Measurements from ENCODE around the gene IVNS1ABP. TPM values are rescaled to one million over a fixed set of nuclear protein-coding genes. Genes with fewer than 3 reads are reported as not detected.
"Not testable (repeated sequence)": the region's sequence is repeated elsewhere in the genome, so short reads cannot be mapped to it uniquely, and the experiment has no call there.

IVNS1ABP gene
- total and polyA plus RNA-seq, 5 donors from 2014 or later = 66.9 to 373 (median 81.3) TPM

- not testable (repeated sequence) for H3K36me3 Mint-ChIP-seq; H3K27ac Mint-ChIP-seq; H3K9me3 Mint-ChIP-seq; H3K4me3 Mint-ChIP-seq; ATAC-seq (ENCODE audit: low read depth in 2 of 2); H3K27me3 Mint-ChIP-seq; DNase-seq; H3K4me1 ChIP-seq (ENCODE audit: control insufficient read depth, insufficient read depth, low read length, poor library complexity, severe bottlenecking); H3K9me3 ChIP-seq (ENCODE audit: control insufficient read depth in 2 of 2, low read length in 2 of 2); H3K4me3 ChIP-seq (ENCODE audit: low read depth, low read length); H3K27me3 ChIP-seq (ENCODE audit: control insufficient read depth, insufficient read depth, low read length); H3K36me3 ChIP-seq (ENCODE audit: control insufficient read depth, insufficient read depth, low read length); H3K27ac ChIP-seq (ENCODE audit: insufficient read depth, low read length, poor library complexity, severe bottlenecking)
- H3K4me1 Mint-ChIP-seq = peaks cover 9 to 37% (median 12%) of the 10 kb centered on the region in 4 donors
These were observed 65.1 kb downstream of the IVNS1ABP start for GRCh38 chr1:185251928-185252327.

DNA sequence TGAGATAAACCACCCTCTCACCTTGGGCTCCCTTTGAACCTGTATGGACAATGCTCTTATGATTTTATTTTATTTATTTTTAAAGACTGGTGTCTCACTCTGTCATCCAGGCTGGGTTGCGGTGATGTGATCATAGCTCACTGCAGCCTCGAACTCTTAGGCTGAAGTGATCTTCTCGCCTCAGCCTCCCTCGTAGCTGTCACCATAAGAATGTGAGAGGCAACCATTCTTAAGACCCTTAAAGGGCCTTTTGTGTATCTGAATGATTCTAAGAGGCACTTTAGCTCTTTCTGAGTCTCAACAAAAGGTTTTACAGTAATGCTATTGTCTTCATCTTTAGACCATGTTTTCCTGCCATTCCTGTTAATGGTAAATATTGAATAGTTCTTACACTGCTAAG lies 67.0 kb downstream of the IVNS1ABP start:
- H3K4me3 Mint-ChIP-seq = peak overlapping the region in 1 of 4 donors; percentile 15
- Histone ChIP-seq H3K4me1 (ENCODE audit: control insufficient read depth, insufficient read depth, low read length, poor library complexity, severe bottlenecking) (no peaks in the 10 kb centered on the region), H3K27ac (ENCODE audit: insufficient read depth, low read length, poor library complexity, severe bottlenecking) (no peak overlapping the region), H3K36me3 (ENCODE audit: control insufficient read depth, insufficient read depth, low read length) (no peaks in the 10 kb centered on the region), H3K4me3 (ENCODE audit: low read depth, low read length) (no peak overlapping the region), H3K27me3 (ENCODE audit: control insufficient read depth, insufficient read depth, low read length) (no peaks in the 10 kb centered on the region), H3K9me3 (ENCODE audit: control insufficient read depth in 2 of 2, low read length in 2 of 2) (no peaks in the 10 kb centered on the region)
- peaks cover 0 to 4% (median 0%) of the 10 kb centered on the region in 7 donors for H3K9me3 Mint-ChIP-seq
- peak overlapping the region in 2 of 3 donors; percentile 2 to 62 for H3K27ac Mint-ChIP-seq
- no peak for ATAC-seq (ENCODE audit: low read depth in 2 of 2)
- H3K36me3 Mint-ChIP-seq = no peaks in the 10 kb centered on the region
- H3K27me3 Mint-ChIP-seq = no peaks in the 10 kb centered on the region
- no peak for DNase-seq
- H3K4me1 Mint-ChIP-seq = peaks cover 9 to 34% (median 11%) of the 10 kb centered on the region in 4 donors

GRCh38 chr1:185249563-185249962 lies 67.5 kb downstream of the IVNS1ABP start:
- Histone ChIP-seq H3K4me3 (ENCODE audit: low read depth, low read length) (no peak overlapping the region), H3K27ac (ENCODE audit: insufficient read depth, low read length, poor library complexity, severe bottlenecking) (no peak overlapping the region), H3K9me3 (ENCODE audit: control insufficient read depth in 2 of 2, low read length in 2 of 2) (no peaks in the 10 kb centered on the region), H3K4me1 (ENCODE audit: control insufficient read depth, insufficient read depth, low read length, poor library complexity, severe bottlenecking) (no peaks in the 10 kb centered on the region), H3K27me3 (ENCODE audit: control insufficient read depth, insufficient read depth, low read length) (no peaks in the 10 kb centered on the region), H3K36me3 (ENCODE audit: control insufficient read depth, insufficient read depth, low read length) (no peaks in the 10 kb centered on the region)
- Mint-ChIP-seq H3K4me3 (no peak overlapping the region), H3K27me3 (no peaks in the 10 kb centered on the region), H3K27ac (peak overlapping the region in 2 of 3 donors; percentile 2 to 62), H3K4me1 (peaks cover 9 to 32% (median 11%) of the 10 kb centered on the region in 4 donors), H3K9me3 (peaks cover 0 to 2% (median 0%) of the 10 kb centered on the region in 7 donors), H3K36me3 (no peaks in the 10 kb centered on the region)
- no peak for ATAC-seq (ENCODE audit: low read depth in 2 of 2)
- DNase-seq = no peak

Other genes with a start within 250 kb of the IVNS1ABP start
- 12.3 TPM for gene TRMT1L, start 160.3 kb downstream of the IVNS1ABP start, total RNA-seq
- 10 to 100 TPM; 19.1 to 23.7 (median 21.9) TPM for gene TRMT1L, start 160.3 kb downstream of the IVNS1ABP start, polyA plus RNA-seq
- 8.1 TPM for gene SWT1, start 160.1 kb downstream of the IVNS1ABP start, total RNA-seq
- 1 to 10 TPM; 6.0 to 9.8 (median 7.5) TPM for gene SWT1, start 160.1 kb downstream of the IVNS1ABP start, polyA plus RNA-seq

Data from CD4-positive, CD25-positive, alpha-beta regulatory T cell (primary cell).